HG03521 (cell line): ENCODE measurements around the gene STT3A.
A peak's percentile ranks its signal among the peaks of the same experiment; 100 is the strongest.
"Not testable (repeated sequence)": the region's sequence is repeated elsewhere in the genome, so short reads cannot be mapped to it uniquely, and the experiment has no call there.

Source experiments
- ATAC-seq: cut with Tn5 transposase; IDR thresholded peaks from one replicate; pipeline ENCODE4 v1.9.1; 2021; ENCODE audit warnings: mild to moderate bottlenecking, moderate library complexity; ENCODE audit not compliant: unreplicated experiment

Gene STT3A

DNA sequence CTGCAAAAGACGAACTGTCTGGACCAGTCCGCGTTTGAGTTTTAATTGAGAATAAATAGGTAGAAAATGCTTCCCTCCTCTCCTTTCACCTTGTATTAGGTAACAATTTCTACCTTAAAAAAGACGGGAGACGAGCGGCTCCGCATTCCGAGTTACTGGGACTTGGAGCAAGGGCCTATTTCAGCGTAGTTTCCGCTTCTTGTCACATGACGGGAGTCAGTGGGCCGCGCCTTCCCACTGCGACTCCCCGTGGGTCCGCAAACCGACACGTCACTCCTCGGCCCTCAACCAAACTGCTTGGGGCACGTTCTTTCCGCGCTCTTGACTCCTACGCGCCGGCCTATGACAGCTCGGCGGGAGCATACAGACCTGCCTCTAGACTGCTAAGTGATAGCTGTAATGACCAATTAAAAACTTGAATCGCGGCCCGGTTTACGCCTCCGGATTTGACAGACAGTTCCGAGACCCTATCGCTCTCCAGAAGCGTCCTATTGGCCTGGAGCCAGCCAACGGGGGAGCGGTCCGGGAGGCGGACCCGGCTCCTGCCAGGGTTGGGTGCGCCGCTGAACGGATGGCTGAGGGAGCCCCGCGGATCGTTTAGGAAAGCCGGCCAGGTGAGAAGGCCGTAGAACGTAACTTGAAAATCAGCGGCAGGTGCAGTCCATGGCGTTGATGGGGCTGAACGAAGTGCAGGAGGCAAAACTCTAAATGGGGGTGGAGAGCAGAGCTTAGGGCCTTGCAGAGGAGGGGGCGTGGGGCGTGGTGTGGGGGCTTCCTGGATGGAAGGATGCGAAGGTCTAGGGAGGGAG lies at the start of gene STT3A:
STT3A (plus strand) TSS at position 548 of the 809 bp plus-strand sequence. CDS start 3,064 bp downstream, outside the sequence.
- peak; percentile 98 for ATAC-seq

DNA sequence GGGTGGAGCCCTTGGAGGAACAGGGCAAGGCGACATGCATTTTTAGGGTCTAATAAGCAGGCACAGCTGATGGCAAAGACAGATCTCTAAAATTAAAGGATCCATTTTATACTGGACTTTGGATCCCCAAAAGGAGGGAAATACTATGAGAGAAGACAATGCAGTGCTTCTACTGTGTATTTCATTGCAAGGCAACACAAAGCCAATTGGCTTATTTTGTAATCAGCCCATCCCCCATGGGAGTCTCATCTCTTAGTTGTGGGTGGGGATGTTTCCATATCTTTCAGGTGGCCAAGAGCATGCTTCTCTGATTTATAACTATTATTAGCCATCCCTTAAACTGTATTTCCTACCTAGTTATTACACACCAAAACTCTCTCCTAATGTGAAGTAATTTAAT lies 41.9 kb upstream of the STT3A start:
- no peak for ATAC-seq

DNA sequence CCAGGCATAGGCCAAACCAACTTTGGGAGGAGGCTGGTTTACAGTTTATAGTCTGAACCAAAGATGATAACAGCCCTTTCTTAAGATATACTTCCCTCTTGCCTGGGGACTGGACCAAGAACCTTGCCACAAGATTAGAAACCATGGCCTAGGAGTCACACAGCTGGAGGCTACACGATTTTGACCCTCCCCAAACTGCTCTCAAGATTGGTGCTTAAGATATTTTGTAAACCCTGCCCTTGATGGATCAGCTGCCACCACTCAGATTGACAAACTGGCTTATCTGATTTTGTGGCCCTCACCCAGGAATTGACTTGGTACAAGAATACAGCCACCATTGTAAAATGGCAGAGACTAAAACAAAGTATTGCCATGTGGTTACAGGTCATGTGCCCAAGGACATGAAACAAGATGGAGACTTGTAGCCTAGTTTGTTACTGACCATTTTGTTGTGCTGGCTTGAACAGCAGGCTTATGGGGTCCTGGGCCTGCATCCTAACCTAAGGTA lies 40.8 kb upstream of the STT3A start:
- ATAC-seq: no peak

DNA sequence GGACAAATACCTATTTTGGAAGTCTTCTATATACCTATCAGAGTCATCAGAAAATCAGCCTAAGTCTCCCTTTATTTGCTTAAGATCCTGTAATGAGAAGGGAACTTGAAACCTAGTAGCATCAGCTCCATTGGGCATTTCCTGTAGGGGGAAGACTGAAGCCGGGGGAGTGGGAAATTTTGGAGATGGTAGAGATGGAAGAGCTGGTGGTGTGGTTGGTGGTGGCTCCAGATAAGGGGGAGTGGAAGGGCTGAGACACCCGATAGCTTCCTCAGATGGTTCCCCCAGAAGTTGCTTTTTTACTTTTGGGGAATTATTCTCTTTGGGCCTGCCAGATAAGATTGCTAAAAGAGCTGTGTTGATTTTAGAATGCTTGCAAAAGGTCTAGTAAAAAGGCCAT lies 39.7 kb upstream of the STT3A start:
- ATAC-seq: no peak

DNA sequence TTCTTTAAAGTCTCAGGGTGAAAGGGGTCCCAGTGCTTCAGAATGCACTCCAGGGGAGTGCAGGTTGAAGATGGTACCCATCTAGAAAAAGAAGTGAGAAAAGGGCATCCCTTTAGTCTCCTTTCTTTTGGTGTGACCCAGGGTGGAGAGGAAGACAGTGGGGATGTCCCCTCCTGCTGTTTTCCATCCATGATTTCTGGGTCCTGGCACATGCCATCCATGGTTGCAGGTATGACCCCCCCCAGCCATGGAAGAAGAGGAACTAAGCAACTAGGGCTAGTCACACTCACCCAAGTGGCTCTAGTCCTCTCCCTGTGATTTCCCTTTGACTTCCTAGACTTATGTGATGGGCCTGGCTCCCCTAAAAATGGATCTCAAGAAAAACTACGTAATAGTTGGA lies 39.3 kb upstream of the STT3A start:
- ATAC-seq: no peak

DNA sequence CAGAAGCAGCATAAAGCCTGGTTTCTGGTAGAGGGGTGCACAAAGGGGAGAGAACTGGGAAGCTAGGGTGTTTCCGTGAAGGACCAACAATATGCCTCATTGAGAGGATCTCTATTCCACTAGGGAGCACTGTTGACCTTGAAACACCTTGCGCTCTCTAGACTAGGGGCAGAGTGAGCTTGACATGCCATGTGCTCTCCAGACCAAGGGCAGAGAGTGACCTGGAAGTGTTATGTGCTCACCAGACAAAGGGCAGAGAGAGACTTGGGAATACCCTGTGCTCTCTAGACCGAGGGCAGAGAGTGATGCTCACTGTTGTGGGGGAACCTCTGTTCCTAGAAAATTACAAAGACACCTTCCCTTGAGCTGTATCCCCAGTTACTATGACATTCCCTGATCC lies 38.6 kb upstream of the STT3A start:
- no peak for ATAC-seq

DNA sequence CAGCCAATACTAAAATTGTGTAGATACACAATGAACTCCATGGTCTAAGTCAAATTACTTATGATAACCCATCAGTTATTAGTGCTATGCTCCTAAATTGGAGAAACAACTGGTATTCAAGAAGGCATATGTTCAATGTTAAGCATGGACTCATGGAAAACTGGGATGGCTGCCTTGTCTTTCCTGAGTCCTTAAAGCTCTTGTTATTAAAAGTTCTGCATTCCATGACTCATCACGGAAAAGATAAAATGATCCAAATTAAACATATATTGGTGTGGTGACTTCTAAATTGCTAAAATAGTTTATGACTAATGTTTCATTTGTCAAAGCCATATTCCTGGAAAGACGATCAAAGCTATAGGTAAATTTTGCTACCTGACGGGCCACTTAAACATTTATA lies 32.8 kb upstream of the STT3A start:
- ATAC-seq: no peak

DNA sequence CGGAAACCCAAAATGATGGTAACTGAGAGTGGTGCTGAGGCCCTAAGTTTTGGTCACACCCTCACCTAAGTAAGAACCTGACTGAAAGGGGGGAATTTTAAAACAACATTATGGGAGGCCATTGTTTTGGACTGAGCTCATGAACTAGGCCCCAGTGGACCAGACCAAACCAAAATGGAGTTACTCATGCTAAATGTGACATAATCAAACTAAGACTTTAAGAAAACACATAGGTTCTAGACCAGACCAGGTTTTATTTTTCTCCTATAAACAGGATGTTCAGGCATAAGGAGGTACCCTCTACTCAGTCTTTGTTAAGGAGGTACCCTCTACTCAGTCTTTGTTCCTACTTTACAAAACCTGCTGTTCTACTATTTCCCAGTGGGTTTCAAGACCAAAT lies 30.7 kb upstream of the STT3A start:
- no peak for ATAC-seq

DNA sequence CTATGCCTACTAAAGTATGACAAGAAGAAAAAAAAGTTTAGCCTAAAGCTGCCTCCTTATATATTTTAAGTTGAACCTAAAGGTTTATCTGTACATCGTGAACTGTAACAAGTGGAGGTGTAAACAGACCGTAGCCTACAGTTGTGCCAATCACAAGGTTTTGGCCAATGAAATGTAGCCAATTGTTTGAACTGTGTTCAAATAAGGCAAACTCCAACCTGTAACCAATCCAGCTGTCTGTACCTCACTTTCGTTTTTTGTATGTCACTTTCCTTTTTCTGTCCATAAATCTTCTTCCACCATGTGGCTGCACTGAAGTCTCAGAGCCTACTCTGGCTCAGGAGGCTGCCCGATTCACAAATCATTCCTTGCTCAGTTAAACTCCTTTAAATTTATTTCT lies 30.2 kb upstream of the STT3A start:
- no peak for ATAC-seq

DNA sequence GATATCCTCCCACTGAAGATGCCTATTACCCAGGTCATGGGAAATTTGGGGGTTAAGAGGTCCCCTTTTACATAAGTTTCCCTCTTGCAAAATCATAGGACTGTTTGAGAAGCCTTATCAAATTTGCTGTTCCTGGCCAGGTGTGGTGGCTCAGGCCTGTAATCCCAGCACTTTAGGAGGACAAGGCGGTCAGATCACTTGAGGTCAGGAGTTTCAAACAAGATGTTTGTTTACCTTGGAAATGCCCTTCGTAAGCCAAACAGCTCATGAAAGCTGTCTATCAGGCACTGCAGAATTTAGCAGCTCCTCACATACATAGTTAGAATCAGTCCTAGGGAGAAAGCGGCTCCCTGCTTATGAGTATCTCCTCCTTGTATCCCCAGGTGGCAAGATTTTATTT lies 28.3 kb upstream of the STT3A start:
- no peak for ATAC-seq

DNA sequence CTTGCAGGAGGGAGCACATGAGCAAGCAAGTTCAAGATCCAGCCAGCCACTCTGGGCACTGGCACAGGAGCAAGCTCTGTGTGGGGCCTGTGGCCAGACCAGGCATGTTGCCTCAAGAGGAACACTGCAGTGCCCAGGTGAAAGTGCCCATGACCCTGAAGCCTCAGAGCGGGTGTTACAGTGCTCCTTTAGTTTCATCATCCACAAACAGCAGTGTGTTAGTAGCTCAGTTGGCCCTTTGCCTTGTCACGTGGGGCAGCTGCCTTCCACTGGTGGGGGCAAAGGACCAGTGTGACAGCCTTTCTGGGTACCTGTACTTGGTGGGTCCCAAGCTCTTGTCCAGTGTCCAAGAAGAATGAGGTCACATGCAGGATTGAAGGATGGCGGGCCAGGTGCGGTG lies 26.4 kb upstream of the STT3A start:
- no peak for ATAC-seq

DNA sequence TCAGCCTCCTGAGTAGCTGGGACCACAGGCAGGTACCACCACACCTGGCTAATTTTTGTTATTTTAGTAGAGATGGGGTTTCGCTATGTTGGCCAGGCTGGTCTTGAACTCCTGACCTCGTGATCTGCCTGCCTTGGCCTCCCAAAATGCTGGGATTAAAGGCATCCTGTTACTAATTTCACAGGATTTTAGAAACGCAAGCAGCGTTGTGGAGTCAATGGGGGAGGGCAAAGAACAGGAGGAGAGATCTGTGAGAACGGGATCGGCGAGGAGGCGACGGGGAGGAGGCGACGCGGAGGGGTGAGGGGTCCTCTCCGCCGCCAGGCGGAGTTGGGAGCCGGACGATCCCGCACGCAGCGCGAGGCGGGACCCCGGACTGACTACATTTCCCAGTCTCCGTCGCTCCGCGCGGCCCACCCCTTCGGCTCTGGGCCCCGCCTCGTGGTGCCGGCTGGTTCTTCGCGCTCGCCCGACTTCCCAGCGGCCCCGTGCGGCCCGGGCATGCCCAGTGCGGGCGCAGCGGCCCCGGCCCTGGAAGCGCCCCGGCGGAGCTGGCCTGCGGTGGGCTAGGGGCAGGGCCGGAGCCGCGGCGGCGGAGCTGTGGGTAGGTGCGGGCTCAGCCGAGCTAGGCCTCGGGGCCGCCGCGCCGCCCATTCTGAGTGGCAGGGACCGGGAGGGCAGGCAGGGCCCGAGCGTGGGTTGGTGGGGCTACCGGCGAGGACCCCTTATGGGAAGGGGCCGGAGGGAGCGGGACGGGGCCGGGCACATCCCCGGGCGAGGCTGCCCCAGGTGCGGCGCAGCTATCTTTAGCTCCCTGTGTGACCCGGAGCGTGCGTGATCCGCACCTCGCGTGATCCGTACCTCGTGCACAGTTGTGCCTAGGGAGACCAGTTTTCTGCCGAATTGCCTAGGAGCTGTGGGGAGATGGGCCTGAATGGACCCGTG lies 23.4 kb upstream of the STT3A start, which contains the start of gene EI24:
EI24 (plus strand) TSS at position 508 of the 945 bp plus-strand sequence. CDS start 3,051 bp downstream, outside the sequence.
- ATAC-seq: peak; percentile 95

DNA sequence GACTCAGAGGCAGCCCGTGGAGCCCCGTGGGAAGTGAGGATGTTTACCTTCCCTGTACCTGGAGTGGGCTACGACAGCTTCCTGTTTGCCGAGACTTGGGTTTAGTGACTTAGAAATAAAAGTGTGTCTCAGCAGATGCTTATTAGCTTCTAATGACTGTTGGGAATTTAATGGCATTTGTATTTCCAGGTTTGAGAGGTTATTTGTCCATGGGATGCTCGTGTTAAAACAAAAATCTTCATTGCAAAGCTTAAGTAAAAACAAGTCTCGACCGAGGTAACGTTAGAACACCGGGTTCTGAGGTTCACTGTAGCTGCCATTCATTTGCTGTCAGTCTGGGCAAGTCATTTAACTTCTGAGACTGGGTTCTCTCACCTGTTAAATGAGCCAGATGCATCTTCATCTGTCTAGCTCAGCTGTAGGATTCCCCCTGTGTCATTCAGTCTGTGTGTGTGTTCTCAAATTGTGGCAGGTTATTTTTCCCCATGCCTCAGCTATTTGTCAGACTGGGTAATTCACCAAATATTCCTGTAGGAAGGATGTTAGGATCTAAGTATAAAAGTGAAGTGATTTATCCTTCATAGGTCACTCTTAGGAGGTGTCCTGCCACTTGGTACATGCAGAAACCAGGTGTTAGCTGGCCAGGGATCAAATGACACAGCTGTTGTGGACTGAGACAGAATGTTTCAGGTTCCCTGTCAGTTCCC lies 22.6 kb upstream of the STT3A start:
- ATAC-seq: no peak

DNA sequence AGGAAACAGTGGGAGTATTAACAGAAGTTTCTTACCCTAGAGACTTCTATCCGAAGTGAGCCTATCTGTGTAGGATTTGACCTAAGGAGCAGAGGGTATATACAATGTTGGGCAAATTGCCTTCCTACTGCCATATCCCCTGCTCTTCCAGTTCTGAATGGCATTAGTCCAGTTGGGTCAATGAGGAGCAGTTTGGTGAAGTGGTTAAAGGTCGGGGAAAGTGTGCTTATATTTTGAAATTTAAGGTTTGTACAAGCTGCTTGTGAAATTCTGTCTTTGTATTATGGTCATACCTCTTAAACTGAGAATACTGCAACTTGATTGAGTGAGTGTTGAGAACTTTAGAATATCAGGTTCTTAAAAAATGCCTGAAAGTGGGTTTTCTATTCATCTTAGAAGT lies 21.7 kb upstream of the STT3A start:
- no peak for ATAC-seq

DNA sequence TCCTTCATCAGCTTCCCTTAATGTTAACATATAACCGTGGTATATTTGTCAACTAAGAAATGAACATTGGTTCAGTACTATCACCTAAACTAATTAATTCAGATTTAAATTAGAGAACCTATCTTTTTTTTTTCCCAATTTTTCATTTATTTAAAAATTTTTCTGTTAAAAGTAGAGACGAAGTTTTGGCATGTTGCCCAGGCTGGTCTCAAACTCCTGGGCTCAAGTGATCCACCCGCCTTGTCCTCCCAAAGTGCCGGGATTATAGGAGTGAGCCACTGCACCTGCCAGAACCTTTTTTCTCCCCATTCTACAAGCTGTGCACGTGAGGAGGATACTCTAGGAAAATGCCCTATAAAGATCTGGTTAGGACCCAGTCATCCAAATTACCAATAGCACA lies 19.7 kb upstream of the STT3A start:
- no peak for ATAC-seq

DNA sequence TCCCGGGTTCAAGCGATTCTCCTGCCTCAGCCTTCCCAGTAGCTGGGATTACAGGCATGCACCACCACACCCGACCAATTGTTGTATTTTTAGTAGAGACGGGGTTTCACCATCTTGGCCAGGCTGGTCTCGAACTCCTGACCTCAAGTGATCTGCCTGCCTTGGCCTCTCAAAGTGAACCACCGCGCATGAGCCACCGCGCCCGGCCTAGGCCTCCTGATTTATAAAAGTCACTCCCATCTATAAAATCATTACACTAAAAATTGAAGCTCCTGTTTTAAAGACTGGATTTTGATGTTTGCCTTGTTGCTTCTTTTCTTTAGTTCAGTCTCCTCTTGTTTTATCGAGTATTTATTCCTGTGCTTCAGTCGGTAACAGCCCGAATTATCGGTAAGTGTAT lies 15.5 kb upstream of the STT3A start:
- ATAC-seq: not testable (repeated sequence)

DNA sequence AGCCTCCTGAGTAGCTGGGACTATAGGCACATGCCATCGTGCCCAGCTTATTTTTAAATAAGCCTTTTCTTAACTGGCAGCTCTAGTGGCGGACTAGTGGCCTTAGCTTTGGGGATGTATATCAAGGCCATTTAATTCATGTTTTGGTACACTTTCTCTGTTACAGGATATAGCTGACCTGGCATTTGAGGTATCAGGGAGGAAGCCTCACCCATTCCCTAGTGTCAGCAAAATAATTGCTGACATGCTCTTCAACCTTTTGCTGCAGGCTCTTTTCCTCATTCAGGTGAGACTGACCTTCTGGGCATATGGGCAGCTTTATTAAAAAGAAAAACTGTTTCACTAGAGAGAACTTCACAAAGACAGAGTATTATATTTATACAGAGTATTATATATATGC lies 13.9 kb upstream of the STT3A start:
- ATAC-seq: no peak

DNA sequence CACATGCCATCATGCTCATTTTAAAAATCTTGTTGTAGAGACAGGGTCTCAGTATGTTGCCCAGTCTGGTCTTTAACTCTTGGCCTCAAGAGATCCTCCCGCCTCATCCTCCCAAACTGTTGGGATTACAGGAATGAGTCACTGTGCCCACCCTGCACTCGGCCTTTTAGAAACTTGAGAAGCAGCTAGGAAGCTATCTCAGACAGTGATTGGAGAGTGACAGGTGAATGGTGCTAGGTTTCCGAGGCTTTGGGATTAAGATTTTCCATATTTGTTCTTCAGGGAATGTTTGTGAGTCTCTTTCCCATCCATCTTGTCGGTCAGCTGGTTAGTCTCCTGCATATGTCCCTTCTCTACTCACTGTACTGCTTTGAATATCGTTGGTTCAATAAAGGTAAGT lies 12.8 kb upstream of the STT3A start:
- no peak for ATAC-seq

DNA sequence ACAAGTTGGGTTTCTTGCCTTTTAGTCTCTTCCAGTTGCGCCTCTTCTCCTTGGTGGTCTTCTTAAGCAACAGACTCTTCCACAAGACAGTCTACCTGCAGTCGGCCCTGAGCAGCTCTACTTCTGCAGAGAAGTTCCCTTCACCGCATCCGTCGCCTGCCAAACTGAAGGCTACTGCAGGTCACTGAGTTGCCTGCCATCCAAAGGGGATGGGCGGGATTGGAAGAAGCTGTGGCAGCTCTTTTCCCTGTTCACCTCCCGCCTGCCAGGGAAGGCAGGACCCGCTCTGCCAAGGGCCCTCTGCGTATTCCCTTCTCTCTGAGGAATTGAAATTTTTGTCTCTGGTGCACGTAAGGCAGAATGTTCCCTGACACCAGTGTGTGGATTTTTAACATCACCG lies 9.2 kb upstream of the STT3A start:
- no peak for ATAC-seq

DNA sequence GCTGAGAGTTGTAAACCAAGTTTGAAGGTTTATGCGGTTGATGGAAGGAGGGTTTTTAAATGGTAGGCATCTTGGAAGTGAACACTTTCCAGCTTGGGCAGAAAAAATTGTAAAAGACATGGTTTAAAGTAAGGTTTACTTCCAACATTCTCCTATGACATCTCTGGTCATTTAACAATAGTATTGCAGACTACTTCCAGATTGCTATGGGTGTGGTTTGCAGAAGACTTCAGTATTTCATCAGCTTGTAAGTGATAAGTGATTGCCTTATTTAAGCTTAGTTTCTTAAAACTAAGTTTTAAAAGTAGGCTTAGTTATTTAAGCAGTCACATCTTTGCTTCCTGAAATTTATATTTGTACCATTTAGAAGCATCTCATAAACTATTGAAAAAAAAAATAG lies 7.2 kb upstream of the STT3A start:
- no peak for ATAC-seq

DNA sequence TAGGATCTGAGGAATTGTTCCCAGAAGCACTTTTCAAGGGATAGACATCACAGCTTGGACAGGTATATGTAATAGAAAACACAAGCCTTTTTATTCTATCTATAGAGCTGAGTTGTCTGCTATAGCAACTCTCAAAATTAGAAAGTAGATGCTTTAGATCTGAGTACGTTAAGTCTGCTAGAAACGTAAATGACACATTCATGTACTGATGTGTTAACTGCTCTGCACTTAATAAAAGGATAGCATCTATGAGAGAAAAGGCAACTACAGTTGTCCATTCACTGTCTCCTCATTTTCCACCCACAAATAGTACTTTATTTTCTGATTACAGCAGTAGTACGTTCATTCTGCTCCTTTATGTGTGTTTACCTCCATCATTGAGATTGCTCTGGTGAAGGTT lies 6.0 kb upstream of the STT3A start:
- ATAC-seq: no peak
